ENCODE results near the gene ARHGEF12. TPM values are rescaled to one million over a fixed set of nuclear protein-coding genes. Genes with fewer than 3 reads are reported as not detected.

The ARHGEF12 gene
- total RNA-seq, 1 donor from 2014 or later: 224 TPM

- DNase-seq (ENCODE audit: low read depth): no peak
These were observed 200.0 kb downstream of the ARHGEF12 start for GRCh38 chr11:120536091-120536796.

DNA sequence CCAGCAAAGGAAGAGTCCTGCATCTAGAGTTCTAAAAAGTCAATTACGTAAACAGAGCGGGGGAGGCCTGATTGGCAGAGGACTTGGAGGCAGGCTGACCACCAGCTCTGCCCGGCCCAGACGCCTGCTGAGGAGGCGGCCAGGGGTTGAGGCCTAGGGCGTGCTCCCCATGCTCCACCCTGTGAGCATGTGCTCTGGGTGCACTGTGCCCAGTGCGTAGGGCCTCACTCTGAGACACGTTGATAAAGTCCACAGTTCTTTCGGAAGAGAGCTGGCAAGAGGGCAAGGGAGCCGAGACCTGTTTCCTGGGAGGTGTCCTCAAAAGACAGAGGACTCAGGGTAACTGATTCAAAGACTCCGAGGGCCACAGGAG is 200.6 kb downstream of the ARHGEF12 start:
- no peak for DNase-seq (ENCODE audit: low read depth)

DNA sequence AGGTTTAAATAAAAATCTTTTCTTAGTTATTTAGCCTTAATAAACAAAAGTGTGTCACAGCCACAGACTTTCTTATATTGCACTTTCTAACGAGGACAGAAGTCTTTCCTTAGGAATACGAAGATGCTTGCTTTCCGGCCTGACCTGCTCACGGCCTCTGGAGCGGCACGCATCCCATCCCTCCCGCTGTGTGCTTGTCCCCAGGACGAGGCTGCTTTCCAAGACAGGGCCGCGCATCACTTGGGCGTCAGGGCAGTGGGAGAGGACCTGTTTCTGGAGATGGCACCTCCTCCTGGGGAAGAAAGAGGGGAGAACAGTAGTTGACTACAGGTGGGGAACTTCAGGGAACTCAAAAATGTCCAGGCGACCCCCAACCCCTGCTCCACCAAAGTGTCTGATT is 201.8 kb downstream of the ARHGEF12 start:
- no peak for DNase-seq (ENCODE audit: low read depth)

DNA sequence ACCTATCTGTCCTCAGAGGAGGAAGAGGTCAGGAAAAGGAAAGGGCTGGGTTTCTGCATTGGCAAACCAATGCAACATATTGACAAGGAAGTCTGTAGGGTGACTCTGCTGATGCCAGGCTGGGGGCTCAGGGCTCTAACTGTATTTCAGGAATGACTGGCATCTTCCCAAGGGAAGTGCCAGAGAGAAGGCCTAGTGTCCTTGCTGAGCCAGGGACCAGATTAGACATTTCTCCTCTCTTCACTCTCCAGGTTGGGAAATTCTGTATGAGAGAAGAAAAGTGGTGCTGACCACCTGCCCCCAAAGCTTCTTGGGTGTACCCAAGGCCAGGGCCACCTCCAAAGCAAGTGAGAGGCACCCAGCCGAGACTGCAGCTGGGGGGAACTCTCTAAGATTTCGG is 202.5 kb downstream of the ARHGEF12 start:
- DNase-seq (ENCODE audit: low read depth): no peak

Other genes starting within 250 kb of the ARHGEF12 start
- gene TRIM29, start 198.3 kb upstream of the ARHGEF12 start, total RNA-seq: 0.69 and 2.4 TPM in 2 replicates
- 11.1 and 29.1 TPM in 2 replicates for gene OAF, start 125.4 kb upstream of the ARHGEF12 start, total RNA-seq
- gene POU2F3, start 96.3 kb upstream of the ARHGEF12 start, total RNA-seq: 0.05 TPM in 1 of 2 replicates, not detected in the other
- gene TLCD5, start 11.1 kb upstream of the ARHGEF12 start, total RNA-seq: 3.8 and 19.0 TPM in 2 replicates
- gene GRIK4, start 175.3 kb downstream of the ARHGEF12 start, total RNA-seq: under 0.01 TPM in 1 of 2 replicates, not detected in the other